ENCODE results near the gene RFTN1. TPM values are rescaled to one million over a fixed set of nuclear protein-coding genes. Genes with fewer than 3 reads are reported as not detected.

The RFTN1 gene
- total RNA-seq, 1 donor, result 73.0 TPM

- no peak for TF ChIP-seq CTCF (IDR thresholded peaks at IDR 0.05; ENCODE audit: insufficient read depth, low read depth, low read length)
- H3K4me3 ChIP-seq (ENCODE audit: low read depth, low read length), result no peak overlapping the region
- no peak for DNase-seq (ENCODE audit: low read depth)
Observed at GRCh38 chr3:16404349-16404895, 109.1 kb downstream of the RFTN1 start.

- H3K4me3 ChIP-seq (ENCODE audit: low read depth, low read length), result no peak overlapping the region
- no peak for TF ChIP-seq CTCF (IDR thresholded peaks at IDR 0.05; ENCODE audit: insufficient read depth, low read depth, low read length)
- DNase-seq (ENCODE audit: low read depth), result peak; percentile 68
Observed at GRCh38 chr3:16402451-16402850, 111.0 kb downstream of the RFTN1 start.

GRCh38 chr3:16401273-16401672 lies 112.2 kb downstream of the RFTN1 start:
- no peak for TF ChIP-seq CTCF (IDR thresholded peaks at IDR 0.05; ENCODE audit: insufficient read depth, low read depth, low read length)
- H3K4me3 ChIP-seq (ENCODE audit: low read depth, low read length), result no peak overlapping the region
- DNase-seq (ENCODE audit: low read depth), result peak; percentile 48

GRCh38 chr3:16400106-16400931 lies 113.2 kb downstream of the RFTN1 start:
- DNase-seq (ENCODE audit: low read depth), result peak; percentile 45
- no peak for TF ChIP-seq CTCF (IDR thresholded peaks at IDR 0.05; ENCODE audit: insufficient read depth, low read depth, low read length)
- H3K4me3 ChIP-seq (ENCODE audit: low read depth, low read length), result no peak overlapping the region

GRCh38 chr3:16399473-16399872 lies 114.0 kb downstream of the RFTN1 start:
- no peak overlapping the region for H3K4me3 ChIP-seq (ENCODE audit: low read depth, low read length)

GRCh38 chr3:16398648-16399047 lies 114.9 kb downstream of the RFTN1 start:
- DNase-seq (ENCODE audit: low read depth), result no peak
- TF ChIP-seq CTCF (IDR thresholded peaks at IDR 0.05; ENCODE audit: insufficient read depth, low read depth, low read length), result no peak
- no peak overlapping the region for H3K4me3 ChIP-seq (ENCODE audit: low read depth, low read length)

More at GRCh38 chr3:16399473-16399872, 114.0 kb downstream of the RFTN1 start:
- DNase-seq (ENCODE audit: low read depth), result peak; percentile 96
- TF ChIP-seq CTCF (IDR thresholded peaks at IDR 0.05; ENCODE audit: insufficient read depth, low read depth, low read length), result peak; percentile 50
